ENCODE measurements around the gene FOXI2. TPM values are rescaled to one million over a fixed set of nuclear protein-coding genes. Genes with fewer than 3 reads are reported as not detected.

FOXI2 gene
- total RNA-seq, 1 donor from 2014 or later: not detected

- H2AFZ ChIP-seq (ENCODE audit: low read depth, low read length): no peak overlapping the region
- no peak overlapping the region for H3K4me2 ChIP-seq (ENCODE audit: low read length)
- DNase-seq (ENCODE audit: low read depth): no peak
- H3K27ac Mint-ChIP-seq (ENCODE audit: unreplicated experiment): no peak overlapping the region
- no peaks in the 10 kb centered on the region for H3K27me3 ChIP-seq (ENCODE audit: insufficient read depth, low read length)
- H3K27ac ChIP-seq (ENCODE audit: low read depth, low read length): no peak overlapping the region
- no peak overlapping the region for H3K4me3 ChIP-seq (ENCODE audit: insufficient read depth, low read depth, low read length)
- no peak overlapping the region for H3K9ac ChIP-seq (ENCODE audit: low read length)
- no peaks in the 10 kb centered on the region for H3K9me3 Mint-ChIP-seq (ENCODE audit: unreplicated experiment)
- no peaks in the 10 kb centered on the region for H3K9me3 ChIP-seq (ENCODE audit: insufficient read depth, low read depth, low read length)
- H4K20me1 ChIP-seq (ENCODE audit: insufficient read depth, low read length): no peaks in the 10 kb centered on the region
- no peaks in the 10 kb centered on the region for H3K36me3 ChIP-seq (ENCODE audit: insufficient read depth, low read length)
- H3K4me3 Mint-ChIP-seq (ENCODE audit: unreplicated experiment): no peak overlapping the region
- H3K4me1 Mint-ChIP-seq (ENCODE audit: low read depth, unreplicated experiment): no peaks in the 10 kb centered on the region
- H3K79me2 ChIP-seq (ENCODE audit: insufficient read depth, low read length): no peaks in the 10 kb centered on the region
- no peaks in the 10 kb centered on the region for H3K36me3 Mint-ChIP-seq (ENCODE audit: low read depth, unreplicated experiment)
- H3K27me3 Mint-ChIP-seq (ENCODE audit: low read depth, unreplicated experiment): peaks cover 17% of the 10 kb centered on the region
- no peaks in the 10 kb centered on the region for H3K4me1 ChIP-seq (ENCODE audit: insufficient read depth, low read length)
- no peak for TF ChIP-seq EZH2 (IDR thresholded peaks at IDR 0.05; ENCODE audit: insufficient read depth, low read length)
- TF ChIP-seq CTCF (IDR thresholded peaks at IDR 0.05; ENCODE audit: insufficient read depth, low read depth, low read length): no peak
- no peak for FAIRE-seq
Observed at GRCh38 chr10:127755753-127756152, 18.8 kb downstream of the FOXI2 start.

- H3K4me1 ChIP-seq (ENCODE audit: insufficient read depth, low read length): no peaks in the 10 kb centered on the region
- DNase-seq (ENCODE audit: low read depth) (no peak), FAIRE-seq (no peak)
- H3K36me3 ChIP-seq (ENCODE audit: insufficient read depth, low read length): no peaks in the 10 kb centered on the region
- H3K4me2 ChIP-seq (ENCODE audit: low read length): no peak overlapping the region
- no peaks in the 10 kb centered on the region for H3K79me2 ChIP-seq (ENCODE audit: insufficient read depth, low read length)
- no peak overlapping the region for H3K4me3 ChIP-seq (ENCODE audit: insufficient read depth, low read depth, low read length)
- Mint-ChIP-seq H3K36me3 (ENCODE audit: low read depth, unreplicated experiment) (no peaks in the 10 kb centered on the region), H3K9me3 (ENCODE audit: unreplicated experiment) (no peaks in the 10 kb centered on the region), H3K4me3 (ENCODE audit: unreplicated experiment) (no peak overlapping the region), H3K27me3 (ENCODE audit: low read depth, unreplicated experiment) (peaks cover 17% of the 10 kb centered on the region), H3K27ac (ENCODE audit: unreplicated experiment) (no peak overlapping the region), H3K4me1 (ENCODE audit: low read depth, unreplicated experiment) (no peaks in the 10 kb centered on the region)
- H4K20me1 ChIP-seq (ENCODE audit: insufficient read depth, low read length): no peaks in the 10 kb centered on the region
- TF ChIP-seq CTCF (IDR thresholded peaks at IDR 0.05; ENCODE audit: insufficient read depth, low read depth, low read length) (no peak), EZH2 (IDR thresholded peaks at IDR 0.05; ENCODE audit: insufficient read depth, low read length) (no peak)
- no peaks in the 10 kb centered on the region for H3K27me3 ChIP-seq (ENCODE audit: insufficient read depth, low read length)
- no peaks in the 10 kb centered on the region for H3K9me3 ChIP-seq (ENCODE audit: insufficient read depth, low read depth, low read length)
- no peak overlapping the region for H2AFZ ChIP-seq (ENCODE audit: low read depth, low read length)
- H3K9ac ChIP-seq (ENCODE audit: low read length): no peak overlapping the region
- no peak overlapping the region for H3K27ac ChIP-seq (ENCODE audit: low read depth, low read length)
Observed at GRCh38 chr10:127756264-127756663, 19.3 kb downstream of the FOXI2 start.

- no peaks in the 10 kb centered on the region for H3K36me3 ChIP-seq (ENCODE audit: insufficient read depth, low read length)
- H3K4me2 ChIP-seq (ENCODE audit: low read length): no peak overlapping the region
- no peaks in the 10 kb centered on the region for H3K27me3 ChIP-seq (ENCODE audit: insufficient read depth, low read length)
- FAIRE-seq (no peak), DNase-seq (ENCODE audit: low read depth) (no peak)
- no peak overlapping the region for H3K27ac Mint-ChIP-seq (ENCODE audit: unreplicated experiment)
- no peak for TF ChIP-seq CTCF (IDR thresholded peaks at IDR 0.05; ENCODE audit: insufficient read depth, low read depth, low read length)
- no peak for TF ChIP-seq EZH2 (IDR thresholded peaks at IDR 0.05; ENCODE audit: insufficient read depth, low read length)
- H3K4me3 Mint-ChIP-seq (ENCODE audit: unreplicated experiment): no peak overlapping the region
- no peak overlapping the region for H3K9ac ChIP-seq (ENCODE audit: low read length)
- H2AFZ ChIP-seq (ENCODE audit: low read depth, low read length): no peak overlapping the region
- peaks cover 17% of the 10 kb centered on the region for H3K27me3 Mint-ChIP-seq (ENCODE audit: low read depth, unreplicated experiment)
- H3K9me3 Mint-ChIP-seq (ENCODE audit: unreplicated experiment): no peaks in the 10 kb centered on the region
- H3K4me1 ChIP-seq (ENCODE audit: insufficient read depth, low read length): no peaks in the 10 kb centered on the region
- H3K4me1 Mint-ChIP-seq (ENCODE audit: low read depth, unreplicated experiment): no peaks in the 10 kb centered on the region
- no peak overlapping the region for H3K27ac ChIP-seq (ENCODE audit: low read depth, low read length)
- no peaks in the 10 kb centered on the region for H3K79me2 ChIP-seq (ENCODE audit: insufficient read depth, low read length)
- H3K9me3 ChIP-seq (ENCODE audit: insufficient read depth, low read depth, low read length): no peaks in the 10 kb centered on the region
- H3K4me3 ChIP-seq (ENCODE audit: insufficient read depth, low read depth, low read length): no peak overlapping the region
- H3K36me3 Mint-ChIP-seq (ENCODE audit: low read depth, unreplicated experiment): no peaks in the 10 kb centered on the region
- H4K20me1 ChIP-seq (ENCODE audit: insufficient read depth, low read length): no peaks in the 10 kb centered on the region
Observed at GRCh38 chr10:127757033-127757432, 20.0 kb downstream of the FOXI2 start.
